Measurements from ENCODE around the gene LONRF2. TPM values are rescaled to one million over a fixed set of nuclear protein-coding genes. Genes with fewer than 3 reads are reported as not detected.
A peak's percentile ranks its signal among the peaks of the same experiment; 100 is the strongest.
"Not testable (repeated sequence)": the region's sequence is repeated elsewhere in the genome, so short reads cannot be mapped to it uniquely, and the experiment has no call there.

LONRF2 gene
- total RNA-seq: 14.6 TPM
- long read RNA-seq, full-length matches to known transcripts: 8 of 16 reads
- long read RNA-seq, partial matches to known transcripts: 2 of 16 reads
- long read RNA-seq, other reads (novel, unspliced or antisense): 6 of 16 reads

DNA sequence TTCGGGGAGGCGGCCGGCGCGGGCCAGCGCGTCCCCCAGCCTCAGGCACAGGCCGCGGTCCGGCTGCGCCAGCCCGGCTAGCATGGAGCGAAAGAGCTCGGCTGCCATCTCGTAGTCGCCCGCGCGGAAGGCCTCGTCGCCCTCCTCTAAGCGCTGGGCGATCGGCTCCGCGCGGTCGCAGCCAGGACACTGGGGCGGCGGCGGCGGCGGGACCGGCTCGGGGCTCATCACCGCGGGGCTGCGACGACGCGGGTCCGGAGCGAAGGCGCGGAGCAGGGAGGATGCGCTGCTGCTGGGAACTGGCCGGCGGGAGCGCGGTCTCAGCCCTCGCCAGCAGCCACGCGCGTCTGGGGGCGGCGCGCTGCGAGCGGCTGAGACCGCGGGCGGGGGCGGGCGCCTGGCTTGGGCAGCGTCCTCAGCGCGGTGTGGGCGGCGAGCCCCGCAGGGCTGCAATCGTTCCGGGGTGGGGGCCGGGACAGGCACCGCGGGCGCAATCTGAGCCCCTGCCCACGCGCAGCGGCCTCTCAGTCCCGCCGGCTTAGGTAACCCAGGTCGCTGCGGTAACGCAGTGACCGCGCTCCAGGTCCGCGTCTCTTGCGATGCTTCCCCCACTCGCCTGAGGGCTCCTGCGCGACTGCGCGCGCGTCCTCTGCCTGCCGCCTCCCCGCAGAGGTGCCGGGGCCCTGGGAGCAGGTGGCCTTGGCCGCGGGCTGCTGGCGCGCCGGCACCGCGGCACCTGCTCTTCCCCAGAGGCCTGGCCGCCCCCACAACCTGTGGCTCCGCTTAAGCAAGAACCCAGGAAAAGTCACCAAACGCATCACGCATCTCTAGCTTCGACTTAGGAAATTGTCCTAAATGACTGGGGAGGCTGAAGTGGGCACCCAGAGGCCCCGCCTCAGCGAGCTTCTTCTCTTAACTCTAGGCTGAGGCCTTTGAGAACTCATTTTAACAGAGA, at the start of gene LONRF2:
LONRF2 (minus strand) TSS at position 636 of the 955 bp plus-strand sequence; CDS start at position 228, 408 bp downstream.
- ATAC-seq (ENCODE audit: poor library complexity): peak; percentile 89
- DNase-seq: peak; percentile 59
- intact Hi-C loops (cut with DNase I): no loop called here

DNA sequence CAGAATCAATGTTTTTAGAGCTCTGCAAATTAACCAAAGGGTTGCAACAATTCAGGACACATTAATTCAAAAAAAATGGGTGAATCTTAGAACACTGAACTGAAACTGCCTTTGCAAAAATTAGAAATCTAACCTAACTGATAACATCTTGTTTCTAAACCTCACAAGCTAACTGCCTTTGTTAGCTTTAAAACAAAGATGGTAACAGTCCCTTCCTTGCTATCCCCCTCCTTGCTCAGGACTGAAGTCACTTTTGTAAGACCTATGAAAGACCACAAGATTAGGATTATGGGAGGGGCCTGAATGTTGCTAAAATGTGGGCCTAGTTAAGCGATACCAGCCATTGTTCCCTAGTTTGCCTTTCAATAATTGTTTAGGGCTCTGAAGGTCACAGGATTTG, 44.9 kb upstream of the LONRF2 start:
- intact Hi-C loops (cut with DNase I): no loop called here
- DNase-seq: no peak
- ATAC-seq (ENCODE audit: poor library complexity): no peak

DNA sequence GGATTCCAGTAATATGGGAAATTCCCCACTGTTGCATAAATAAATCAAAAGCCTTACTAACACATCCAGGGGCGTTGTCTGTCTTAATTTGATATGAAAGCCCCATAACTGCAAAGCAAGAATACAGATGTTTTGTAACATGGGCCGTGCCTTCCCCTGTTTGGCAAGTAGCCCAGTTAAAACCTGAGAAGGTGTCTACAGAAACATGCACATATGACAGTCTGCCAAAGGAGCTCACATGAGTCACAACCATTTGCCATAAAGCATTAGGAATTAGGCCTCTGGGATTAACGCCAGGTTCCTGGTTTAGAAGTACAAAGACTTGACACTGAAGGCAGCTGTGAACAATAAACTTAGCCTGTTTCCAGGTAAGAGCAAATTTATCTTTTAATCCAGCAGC, 43.1 kb upstream of the LONRF2 start:
- DNase-seq (no peak), ATAC-seq (ENCODE audit: poor library complexity) (no peak)
- intact Hi-C loops (cut with DNase I): no loop called here

DNA sequence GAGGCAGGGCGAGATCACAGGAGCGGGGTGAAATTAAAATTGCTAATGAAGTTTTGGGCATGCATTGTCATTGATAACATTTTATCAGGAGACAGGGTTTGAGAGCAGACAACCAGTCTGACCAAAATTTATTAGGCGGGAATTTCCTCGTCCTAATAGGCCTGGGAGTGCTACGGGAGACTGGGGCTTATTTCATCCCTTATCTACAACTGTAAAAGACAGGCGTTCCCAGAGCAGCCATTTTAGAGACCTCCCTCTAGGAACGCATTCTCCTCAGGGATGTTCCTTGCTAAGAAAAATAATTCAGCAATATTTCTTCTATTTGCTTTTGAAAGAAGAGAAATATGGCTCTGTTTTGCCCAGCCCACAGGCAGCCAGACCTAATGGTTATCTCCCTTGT, 40.0 kb upstream of the LONRF2 start:
- DNase-seq; intact Hi-C loops (cut with DNase I); ATAC-seq (ENCODE audit: poor library complexity): not testable (repeated sequence)

DNA sequence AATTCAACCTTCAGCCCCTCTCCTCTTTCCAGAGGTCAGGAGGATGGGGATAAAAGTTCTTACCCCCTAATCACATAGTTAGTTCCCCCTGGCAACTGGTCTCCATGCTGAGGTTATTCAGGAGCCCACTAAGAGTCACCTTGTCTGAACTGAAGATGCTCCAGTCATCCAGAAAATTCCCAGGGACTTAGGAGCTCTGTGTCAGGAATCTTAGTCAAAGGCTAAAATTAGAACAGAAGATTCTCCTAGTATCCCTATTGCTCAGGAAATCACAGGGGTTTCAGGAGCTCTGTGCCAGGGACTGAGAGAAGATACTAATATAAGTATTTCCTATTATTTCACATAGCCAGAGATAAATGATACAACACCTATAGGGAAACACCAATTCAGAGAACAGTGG, 37.3 kb upstream of the LONRF2 start:
- intact Hi-C loops (cut with DNase I): no loop called here
- ATAC-seq (ENCODE audit: poor library complexity): no peak
- no peak for DNase-seq

DNA sequence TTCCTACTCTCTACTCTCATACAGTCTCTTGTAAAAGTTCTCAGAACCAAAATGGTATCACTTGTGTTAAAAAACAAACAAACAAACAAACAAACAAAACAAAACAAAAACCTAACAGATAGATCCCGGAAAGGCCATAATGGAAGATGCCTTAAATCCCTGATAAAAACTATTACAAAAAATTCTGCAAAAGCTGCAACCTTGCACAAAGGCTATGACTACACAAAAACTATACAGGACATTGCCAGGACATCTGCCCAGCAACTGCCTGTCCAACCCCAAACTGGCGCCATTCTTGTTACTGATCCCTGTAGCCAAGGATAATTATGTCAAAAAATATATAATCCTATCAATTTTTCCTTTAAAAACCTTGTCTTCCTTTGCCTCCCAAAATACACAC, 36.3 kb upstream of the LONRF2 start:
- ATAC-seq (ENCODE audit: poor library complexity) (no peak), DNase-seq (no peak)
- intact Hi-C loops (cut with DNase I): no loop called here

DNA sequence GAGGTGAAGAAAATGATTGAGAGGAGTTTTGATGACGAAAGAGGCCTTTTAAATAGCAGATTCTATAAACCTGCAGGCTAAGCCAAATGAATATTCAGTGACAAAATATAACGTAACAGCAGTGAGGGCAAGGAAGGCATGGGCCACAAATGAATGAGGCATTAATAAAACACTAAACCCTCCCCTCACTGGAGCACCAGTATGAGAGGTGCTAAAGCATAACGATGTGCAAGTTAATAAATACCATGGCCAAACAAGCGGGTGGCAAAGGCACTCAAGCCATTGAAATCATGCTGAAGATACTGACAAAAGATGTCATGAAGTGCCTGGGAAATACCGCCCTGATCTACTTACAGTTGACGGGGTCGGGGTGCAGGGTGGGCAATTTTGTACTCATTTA, 30.2 kb upstream of the LONRF2 start:
- intact Hi-C loops (cut with DNase I): no loop called here
- DNase-seq (no peak), ATAC-seq (ENCODE audit: poor library complexity) (no peak)

DNA sequence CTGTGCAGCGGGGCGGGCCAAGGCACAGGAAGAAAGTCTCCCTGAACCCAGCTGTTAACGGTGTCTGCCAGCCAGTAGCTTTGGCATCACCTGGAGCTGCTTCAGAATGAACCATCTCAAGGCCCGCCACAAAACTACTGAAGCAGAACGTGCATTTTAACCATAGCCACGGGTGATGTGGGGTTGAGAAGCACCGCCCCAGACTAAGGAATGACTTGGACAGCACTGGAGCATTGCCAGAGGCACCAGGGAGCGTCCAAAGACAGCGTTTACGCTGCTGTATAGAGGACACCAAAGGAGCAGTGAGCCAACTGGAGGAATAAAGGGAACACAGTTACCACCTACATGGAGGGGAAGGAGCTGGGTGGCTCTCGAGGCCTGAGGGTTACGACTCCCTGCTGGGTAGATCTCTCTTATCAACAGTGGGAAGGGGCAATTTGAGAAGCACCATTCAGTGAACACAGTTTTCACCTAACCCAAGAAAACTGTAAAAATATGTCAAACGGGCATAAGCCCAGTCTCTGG, 28.4 kb upstream of the LONRF2 start:
- ATAC-seq (ENCODE audit: poor library complexity) (no peak), DNase-seq (no peak)
- intact Hi-C loops (cut with DNase I): no loop called here

DNA sequence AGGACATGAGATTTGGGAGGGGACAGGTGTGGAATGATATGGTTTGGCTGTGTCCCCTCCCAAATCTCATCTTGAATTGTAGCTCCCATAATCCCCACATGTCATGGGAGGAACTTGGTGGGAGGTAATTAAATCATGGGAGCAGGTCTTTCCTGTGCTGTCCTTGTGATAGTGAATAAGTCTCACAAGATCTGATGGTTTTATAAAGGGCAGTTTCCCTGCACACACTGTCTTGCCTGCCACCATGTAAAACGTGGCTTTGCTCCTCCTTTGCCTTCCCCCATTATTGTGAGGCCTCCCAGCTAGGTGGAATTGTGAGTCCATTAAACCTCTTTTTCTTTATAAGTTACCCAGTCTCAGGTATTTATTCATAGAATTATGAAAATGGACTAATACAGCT, 22.8 kb upstream of the LONRF2 start:
- ATAC-seq (ENCODE audit: poor library complexity); intact Hi-C loops (cut with DNase I): not testable (repeated sequence)

DNA sequence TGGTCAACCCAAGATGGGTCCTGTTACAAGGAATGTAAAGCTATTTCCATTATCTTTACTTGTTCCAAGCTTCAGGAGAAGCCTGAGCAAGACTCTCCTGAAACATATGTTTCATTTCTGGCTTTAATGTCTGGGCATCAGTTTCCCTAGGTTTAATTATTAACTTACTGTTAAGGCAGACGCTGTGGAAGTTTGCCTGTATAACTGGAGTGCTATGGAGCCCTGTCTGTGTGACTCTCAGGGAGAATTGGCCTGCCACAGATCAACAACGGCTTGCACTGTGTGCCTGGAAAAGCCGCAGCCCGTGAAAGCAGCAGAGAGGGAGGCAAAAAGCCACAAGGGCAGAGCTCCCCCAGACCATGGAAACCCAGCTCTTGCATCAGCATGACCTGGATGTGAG, 22.1 kb upstream of the LONRF2 start:
- ATAC-seq (ENCODE audit: poor library complexity) (no peak), DNase-seq (no peak)
- intact Hi-C loops (cut with DNase I): no loop called here

More for the DNA sequence above, 22.8 kb upstream of the LONRF2 start:
- not testable (repeated sequence) for DNase-seq

DNA sequence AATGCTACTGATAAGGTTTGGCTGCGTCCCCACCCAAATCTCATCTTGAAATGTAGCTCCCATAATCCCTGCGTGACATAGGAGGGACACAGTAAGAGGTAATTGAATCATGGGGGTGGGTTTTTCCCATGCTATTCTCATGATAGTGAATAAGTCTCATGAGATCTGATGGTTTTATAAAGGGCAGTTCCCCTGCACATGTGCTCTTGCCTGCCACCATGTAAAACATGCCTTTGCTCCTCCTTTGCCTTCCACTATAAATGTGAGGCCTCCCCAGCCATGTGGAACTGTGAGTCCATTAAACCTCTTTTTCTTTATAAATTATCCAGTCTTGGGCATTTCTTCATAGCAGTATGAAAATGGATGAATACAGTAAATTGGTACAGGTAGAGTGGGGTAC, 20.2 kb upstream of the LONRF2 start:
- ATAC-seq (ENCODE audit: poor library complexity); DNase-seq; intact Hi-C loops (cut with DNase I): not testable (repeated sequence)

DNA sequence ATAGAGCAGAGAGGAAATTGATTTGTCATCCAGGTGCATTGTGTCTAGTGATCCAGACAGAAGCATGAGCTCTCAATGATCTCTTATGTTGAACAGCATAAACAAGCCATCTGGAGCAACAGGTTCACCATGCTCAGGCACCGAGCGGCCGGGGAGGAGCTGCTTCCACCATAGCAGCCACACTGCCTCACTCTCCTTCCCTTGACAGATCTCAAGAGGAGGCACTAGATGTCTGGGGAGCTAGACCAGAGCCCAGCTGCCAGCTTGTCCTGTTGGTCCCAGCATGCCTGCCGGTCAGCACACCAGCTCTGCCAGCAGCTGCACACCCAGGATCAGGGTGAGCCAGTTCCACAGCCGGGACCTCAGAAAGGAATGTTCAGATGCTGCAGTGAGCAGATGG, 17.5 kb upstream of the LONRF2 start:
- intact Hi-C loops (cut with DNase I): no loop called here
- no peak for DNase-seq
- ATAC-seq (ENCODE audit: poor library complexity): no peak

DNA sequence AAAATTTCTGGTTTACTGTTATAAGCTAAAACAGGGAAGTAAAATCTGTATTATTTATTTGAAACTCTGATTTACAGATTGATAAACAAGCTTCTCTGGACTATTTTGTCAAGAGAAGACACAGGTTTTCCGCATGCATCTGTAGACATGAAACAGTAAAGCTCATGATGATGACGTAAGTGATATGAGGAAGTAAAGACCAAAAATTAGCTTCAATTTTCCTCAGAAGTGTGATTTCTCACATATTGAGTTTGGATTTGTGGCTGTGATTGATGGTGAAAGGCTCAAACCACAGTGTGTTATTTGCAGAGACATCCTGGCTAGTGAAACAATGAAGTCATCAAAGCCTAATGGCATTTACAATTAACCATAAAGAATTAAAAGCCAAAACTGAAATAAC, 12.6 kb upstream of the LONRF2 start:
- ATAC-seq (ENCODE audit: poor library complexity): no peak

DNA sequence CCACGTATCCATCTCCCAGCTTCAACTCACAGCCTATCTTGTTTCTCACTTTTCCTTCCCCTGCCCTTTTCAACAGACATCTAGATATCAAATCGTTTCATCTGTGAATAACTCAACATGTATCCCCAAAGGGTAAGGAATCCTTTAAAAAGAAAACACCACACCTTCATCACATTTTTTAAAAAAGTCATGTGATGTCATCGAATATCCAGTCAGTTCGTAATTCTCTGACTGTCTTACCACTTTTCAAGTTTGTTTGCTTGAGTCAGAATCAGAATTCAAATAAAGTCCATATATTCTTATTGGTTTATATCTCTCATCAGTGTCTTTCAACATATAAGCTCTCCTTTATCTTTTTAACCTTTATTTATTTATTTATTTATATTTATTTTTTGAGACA, 5.4 kb upstream of the LONRF2 start:
- intact Hi-C loops (cut with DNase I): no loop called here
- ATAC-seq (ENCODE audit: poor library complexity): no peak
- DNase-seq: no peak

More for the DNA sequence above, 12.6 kb upstream of the LONRF2 start:
- DNase-seq: no peak
- intact Hi-C loops (cut with DNase I): no loop called here

DNA sequence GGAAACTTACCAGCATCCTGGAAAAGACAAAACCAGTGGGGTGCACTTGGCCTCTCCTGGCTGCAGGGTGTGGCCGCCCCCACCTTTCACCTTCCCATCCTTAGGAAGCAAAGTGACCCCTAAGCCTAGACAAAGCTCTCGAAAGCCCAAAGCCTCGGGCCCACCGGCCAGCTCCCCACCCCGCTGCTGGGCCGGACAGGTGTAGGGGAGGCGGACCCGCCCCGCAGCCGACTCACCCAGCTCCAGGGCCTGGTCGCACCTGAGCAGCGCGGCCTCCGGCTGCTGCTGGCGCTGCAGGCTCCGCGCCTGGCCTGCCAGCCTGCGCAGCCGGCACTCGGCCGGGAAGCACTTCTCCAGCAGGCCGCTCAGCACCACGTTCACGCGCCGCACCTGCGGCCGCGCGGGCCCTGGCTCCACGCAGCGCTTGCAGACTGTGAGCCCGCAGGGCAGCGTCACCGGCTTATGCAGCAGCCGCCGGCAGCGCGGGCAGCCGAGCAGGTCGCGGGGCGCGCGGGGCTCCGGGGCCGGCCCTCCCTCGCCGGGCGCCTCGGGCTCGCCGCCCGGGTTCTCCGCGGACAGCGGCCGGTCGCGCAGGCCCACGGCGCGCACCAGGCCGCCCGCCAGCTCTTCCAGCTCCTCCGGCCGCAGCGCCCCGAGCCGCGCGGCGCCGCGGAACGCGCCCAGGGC, 979 bp downstream of the LONRF2 start:
- DNase-seq (peak; percentile 50), ATAC-seq (ENCODE audit: poor library complexity) (peak; percentile 62)
- intact Hi-C loops (cut with DNase I): no loop called here

DNA sequence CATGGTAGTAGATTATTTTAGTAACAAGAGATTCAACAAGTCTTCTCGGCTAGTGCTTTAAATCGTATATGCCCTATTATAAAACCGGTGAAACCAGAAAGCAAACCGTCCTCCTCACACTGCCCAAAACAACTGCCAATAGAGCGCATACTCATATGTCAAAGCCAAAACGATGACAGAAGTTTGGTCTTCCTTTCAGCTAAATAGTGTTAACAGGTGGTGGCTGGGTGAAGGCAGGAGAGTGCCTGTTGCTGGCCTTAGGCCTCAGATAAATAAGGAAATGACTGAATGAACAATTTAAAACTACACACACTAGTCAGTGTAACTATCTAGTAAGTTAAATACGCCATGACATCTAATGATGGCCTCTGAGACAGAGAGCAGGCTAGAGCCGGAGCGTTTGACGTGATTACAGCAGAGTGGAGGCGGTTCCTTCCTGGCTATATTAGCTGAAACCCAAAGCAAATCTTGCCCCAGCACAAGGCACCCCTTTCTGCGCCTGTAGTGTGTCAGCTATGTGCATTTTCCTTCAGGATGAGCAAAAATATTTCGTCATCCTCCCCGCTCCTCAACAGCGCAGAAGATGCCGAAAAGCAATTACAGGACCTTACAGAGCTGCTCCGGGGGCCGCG, 1.6 kb downstream of the LONRF2 start:
- DNase-seq (no peak), ATAC-seq (ENCODE audit: poor library complexity) (peak; percentile 47)
- intact Hi-C loops (cut with DNase I): no loop called here

DNA sequence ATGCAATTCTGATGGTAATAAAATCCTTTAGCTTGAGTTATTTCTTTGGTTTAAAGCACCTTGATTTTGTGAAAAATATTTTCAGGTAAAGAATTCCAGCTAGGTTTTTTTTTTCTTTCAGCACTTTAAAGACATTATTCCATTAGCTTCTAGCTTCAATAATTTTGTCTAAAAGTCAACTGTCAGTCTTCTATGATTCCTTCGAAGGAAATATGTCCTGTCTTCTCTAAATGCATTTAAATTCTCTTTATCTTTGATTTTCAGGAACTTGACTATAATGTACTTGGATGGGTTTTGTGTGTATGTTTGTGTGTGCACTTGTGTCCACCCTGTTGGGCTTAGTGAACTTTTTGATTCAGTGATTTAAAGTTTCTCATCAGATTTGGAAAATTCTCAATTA, 4.7 kb downstream of the LONRF2 start:
- DNase-seq (no peak), ATAC-seq (ENCODE audit: poor library complexity) (no peak)
- intact Hi-C loops (cut with DNase I): no loop called here

DNA sequence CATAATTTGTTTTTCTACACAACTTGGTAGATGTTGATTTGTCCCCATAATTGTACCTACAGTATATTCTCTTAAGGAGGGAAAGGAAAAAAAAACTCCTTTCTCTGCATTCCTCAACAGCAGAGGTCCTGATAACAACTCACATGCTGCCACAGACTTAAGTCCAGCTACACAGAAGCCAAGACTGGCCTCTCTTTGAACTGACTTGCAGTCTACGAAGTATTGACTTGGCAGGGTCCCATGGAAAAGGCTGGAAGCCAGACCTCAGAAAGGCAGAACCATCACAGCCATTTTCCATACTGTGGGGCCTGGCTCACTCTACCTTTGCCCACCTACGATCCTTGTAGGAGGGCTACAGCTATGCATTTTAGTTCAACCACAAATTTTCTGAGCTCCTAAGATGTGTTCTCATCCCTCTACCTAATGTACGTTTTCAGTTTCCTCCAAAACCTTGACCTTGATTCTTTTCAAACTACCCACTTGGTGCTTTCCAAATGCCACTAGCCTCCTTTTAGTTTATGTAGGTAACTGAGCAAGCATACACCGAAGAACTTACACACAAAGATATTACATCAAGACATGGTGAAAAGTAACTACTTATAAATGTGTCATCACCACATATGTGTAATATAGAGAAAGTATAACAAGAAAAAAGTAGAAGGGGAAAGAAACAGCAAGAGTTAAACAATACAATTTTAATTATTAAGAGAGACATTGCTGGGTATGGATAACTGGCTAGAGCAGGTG, 12.2 kb downstream of the LONRF2 start:
- DNase-seq (no peak), ATAC-seq (ENCODE audit: poor library complexity) (no peak)
- intact Hi-C loops (cut with DNase I): no loop called here
